GM12878 (cell line): ENCODE data around the gene CTNNA2.

Experiments used
- CTCF ChIP-seq, 3 experiments: IDR thresholded peaks in 2 of 3; conservative IDR thresholded peaks in 1 of 3; 2 replicates each; pipeline ENCODE4 v1.5.1; 2011; ENCODE audit warnings: low read depth in 3 of 3, low read length in 3 of 3, mild to moderate bottlenecking in 3 of 3, control low read depth in 2 of 3, moderate library complexity in 2 of 3, inconsistent platforms in 1 of 3, mixed read lengths in 1 of 3; ENCODE audit not compliant: control insufficient read depth in 2 of 3, insufficient read depth in 1 of 3; ENCODE audit errors: extremely low read depth in 1 of 3
- ESRRA ChIP-seq: IDR thresholded peaks from 2 replicates; pipeline ENCODE4 v1.6.1; 2012; ENCODE audit warnings: mild to moderate bottlenecking, low read length, improper control_type of control experiment
- ETV6 ChIP-seq, 2 experiments: fragments of 450-650 bp in 1 of 2; IDR thresholded peaks in 1 of 2; conservative IDR thresholded peaks in 1 of 2; 2 replicates each; pipeline ENCODE4 v1.6.1; 2014; ENCODE audit warnings: antibody characterized with exemption in 1 of 2, borderline replicate concordance in 1 of 2, low read depth in 1 of 2, mild to moderate bottlenecking in 1 of 2, moderate library complexity in 1 of 2
- EZH2 ChIP-seq: IDR thresholded peaks from 2 replicates; pipeline ENCODE4 v1.6.1; 2012; ENCODE audit warnings: low read depth, mild to moderate bottlenecking, control low read depth, inconsistent platforms, low read length, borderline replicate concordance; ENCODE audit not compliant: control insufficient read depth
- MYC ChIP-seq: IDR thresholded peaks from 2 replicates; pipeline ENCODE4 v1.6.1; 2011; ENCODE audit warnings: mild to moderate bottlenecking, low read length, moderate library complexity, inconsistent platforms; ENCODE audit not compliant: insufficient read depth, insufficient replicate concordance, insufficient read length, severe bottlenecking
- NR2F1 ChIP-seq: fragments of 450-650 bp; conservative IDR thresholded peaks from 2 replicates; pipeline ENCODE4 v1.6.1; 2017; ENCODE audit warnings: mild to moderate bottlenecking
- POLR2A ChIP-seq: IDR thresholded peaks from 2 replicates; pipeline ENCODE4 v1.6.1; 2011; ENCODE audit warnings: low read depth, mild to moderate bottlenecking, low read length
- POLR2AphosphoS5 ChIP-seq: IDR thresholded peaks from 2 replicates; pipeline ENCODE4 v1.6.1; 2011; ENCODE audit warnings: mild to moderate bottlenecking, low read length, inconsistent platforms
- RBBP5 ChIP-seq: fragments of 200-600 bp; sonication (generic); conservative IDR thresholded peaks from 2 replicates; pipeline ENCODE4 v1.6.1; 2016
- TF ChIP-seq, protein P1 (sequence below): fragments of 450-650 bp; IDR thresholded peaks from 2 replicates; pipeline ENCODE4 v1.6.1; 2017; ENCODE audit warnings: mild to moderate bottlenecking, moderate library complexity

- TF ChIP-seq POLR2A, result no peak
- TF ChIP-seq EZH2, result no peak
- TF ChIP-seq, protein P1, sequence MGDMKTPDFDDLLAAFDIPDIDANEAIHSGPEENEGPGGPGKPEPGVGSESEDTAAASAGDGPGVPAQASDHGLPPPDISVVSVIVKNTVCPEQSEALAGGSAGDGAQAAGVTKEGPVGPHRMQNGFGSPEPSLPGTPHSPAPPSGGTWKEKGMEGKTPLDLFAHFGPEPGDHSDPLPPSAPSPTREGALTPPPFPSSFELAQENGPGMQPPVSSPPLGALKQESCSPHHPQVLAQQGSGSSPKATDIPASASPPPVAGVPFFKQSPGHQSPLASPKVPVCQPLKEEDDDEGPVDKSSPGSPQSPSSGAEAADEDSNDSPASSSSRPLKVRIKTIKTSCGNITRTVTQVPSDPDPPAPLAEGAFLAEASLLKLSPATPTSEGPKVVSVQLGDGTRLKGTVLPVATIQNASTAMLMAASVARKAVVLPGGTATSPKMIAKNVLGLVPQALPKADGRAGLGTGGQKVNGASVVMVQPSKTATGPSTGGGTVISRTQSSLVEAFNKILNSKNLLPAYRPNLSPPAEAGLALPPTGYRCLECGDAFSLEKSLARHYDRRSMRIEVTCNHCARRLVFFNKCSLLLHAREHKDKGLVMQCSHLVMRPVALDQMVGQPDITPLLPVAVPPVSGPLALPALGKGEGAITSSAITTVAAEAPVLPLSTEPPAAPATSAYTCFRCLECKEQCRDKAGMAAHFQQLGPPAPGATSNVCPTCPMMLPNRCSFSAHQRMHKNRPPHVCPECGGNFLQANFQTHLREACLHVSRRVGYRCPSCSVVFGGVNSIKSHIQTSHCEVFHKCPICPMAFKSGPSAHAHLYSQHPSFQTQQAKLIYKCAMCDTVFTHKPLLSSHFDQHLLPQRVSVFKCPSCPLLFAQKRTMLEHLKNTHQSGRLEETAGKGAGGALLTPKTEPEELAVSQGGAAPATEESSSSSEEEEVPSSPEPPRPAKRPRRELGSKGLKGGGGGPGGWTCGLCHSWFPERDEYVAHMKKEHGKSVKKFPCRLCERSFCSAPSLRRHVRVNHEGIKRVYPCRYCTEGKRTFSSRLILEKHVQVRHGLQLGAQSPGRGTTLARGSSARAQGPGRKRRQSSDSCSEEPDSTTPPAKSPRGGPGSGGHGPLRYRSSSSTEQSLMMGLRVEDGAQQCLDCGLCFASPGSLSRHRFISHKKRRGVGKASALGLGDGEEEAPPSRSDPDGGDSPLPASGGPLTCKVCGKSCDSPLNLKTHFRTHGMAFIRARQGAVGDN, result no peak
- no peak for TF ChIP-seq NR2F1
- no peak for TF ChIP-seq CTCF (IDR thresholded peaks at IDR 0.05 in 2 of 3, conservative IDR thresholded peaks at IDR 0.05 in 1 of 3; ENCODE audit: control insufficient read depth in 2 of 3, extremely low read depth in 1 of 3, insufficient read depth in 1 of 3, low read depth in 3 of 3, low read length in 3 of 3)
- TF ChIP-seq ETV6 (conservative IDR thresholded peaks at IDR 0.05 in 1 of 2, IDR thresholded peaks at IDR 0.05 in 1 of 2; ENCODE audit: borderline replicate concordance in 1 of 2, low read depth in 1 of 2), result no peak
- TF ChIP-seq RBBP5, result no peak
- no peak for TF ChIP-seq ESRRA
- TF ChIP-seq MYC, result no peak
- TF ChIP-seq POLR2AphosphoS5, result no peak
Measured at GRCh38 chr2:79611448-79612016, 98.7 kb downstream of the CTNNA2 start.
